Left lung (tissue), 10 donors: ENCODE results near the gene MIS18BP1. TPM values are rescaled to one million over a fixed set of nuclear protein-coding genes. Genes with fewer than 3 reads are reported as not detected.
A peak's percentile ranks its signal among the peaks of the same experiment; 100 is the strongest.

ENCODE experiments used
- ATAC-seq: fragments of 200-7000 bp; cut with Tn5 transposase; one replicate; pipeline ENCODE4 v1.9.1; 2020; ENCODE audit warnings: moderate library complexity
- DNase-seq, 4 donors: peaks; one replicate each; pipeline ENCODE4 v3.0.0-alpha.2; 2013 to 2020
- H3K27ac ChIP-seq, 2 donors: fragments of 200-600 bp; sonication (generic) in 1 of 2; one replicate each; pipeline versions ENCODE4 v1.5.0 to v1.8.0; 2020 to 2021
- H3K27me3 ChIP-seq, 2 donors: fragments of 200-600 bp; sonication (generic) in 1 of 2; one replicate each; pipeline versions ENCODE4 v1.5.0 to v1.8.0; 2020 to 2021
- H3K36me3 ChIP-seq, 2 donors: fragments of 200-600 bp; sonication (generic) in 1 of 2; one replicate each; pipeline versions ENCODE4 v1.5.0 to v1.8.0; 2020 to 2021
- H3K4me1 ChIP-seq, 2 donors: fragments of 200-600 bp; one replicate each; pipeline ENCODE4 v1.8.0; 2021
- H3K4me3 ChIP-seq, 2 donors: fragments of 200-600 bp; sonication (generic) in 1 of 2; one replicate each; pipeline versions ENCODE4 v1.5.0 to v1.8.0; 2020 to 2021; ENCODE audit warnings: mild to moderate bottlenecking in 1 of 2
- H3K9me3 ChIP-seq, 2 donors: fragments of 200-600 bp; sonication (generic) in 1 of 2; one replicate each; pipeline versions ENCODE4 v1.5.0 to v1.8.0; 2020 to 2021
- intact Hi-C, 2 donors: fragments of 100-400 bp; cut with DNase I; formaldehyde crosslinking; loops; one replicate each; pipeline versions ENCODE4 v1.11.2 to v1.14.2; 2022
- polyA plus RNA-seq, 6 donors: library from polyadenylated mRNA; unstranded; fragments of 120-200 nt; gene quantifications; one replicate each; pipeline ENCODE4 v1.2.1, GENCODE V29; 2013; ENCODE audit not compliant: insufficient read length in 6 of 6
- total RNA-seq, 2 donors: library from RNA; stranded (reverse); fragmentation: NEBNext Ultra II Directional; extraction: Animal tissue kit (Norgen Biotek cat#: 25700); gene quantifications; one replicate each; pipeline ENCODE4 v1.2.1, GENCODE V29; 2021
- TF ChIP-seq, protein P1 (sequence below), 2 donors: fragments of 200-600 bp; sonication (generic) in 1 of 2; IDR thresholded peaks; one replicate each; pipeline versions ENCODE4 v1.5.0 to v1.8.0; 2021; ENCODE audit warnings: antibody characterized with exemption in 2 of 2
- donor health status: DM: no; HTN: yes; CAD: no.
- donor health status: DM: no; HTN: no; CAD: no.

MIS18BP1 gene
- total and polyA plus RNA-seq, 8 donors, result 22.2 to 74.6 (median 51.5) TPM

DNA sequence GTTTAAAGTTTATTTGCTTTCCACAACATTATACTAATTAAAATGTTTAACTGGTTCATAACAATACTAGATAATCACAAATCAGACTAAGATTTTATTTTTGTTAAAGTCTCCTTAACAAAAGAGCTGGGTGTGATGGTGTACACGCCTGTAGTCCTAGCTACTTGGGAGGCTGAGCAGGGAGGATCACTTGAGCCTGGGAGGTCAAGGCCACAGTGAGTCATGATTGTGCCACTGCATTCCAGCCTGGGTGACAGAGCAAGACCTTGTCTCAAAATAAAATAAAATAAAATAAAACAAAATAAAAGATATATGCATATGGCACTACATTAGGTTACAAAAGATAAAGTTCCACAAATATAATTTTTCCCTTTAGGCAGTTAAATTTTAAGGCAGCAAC lies 5.6 kb downstream of the MIS18BP1 start:
- ATAC-seq (no peak), DNase-seq (no peak)
- Histone ChIP-seq H3K4me1 (peaks cover 5 to 73% of the 10 kb centered on the region in 2 donors), H3K27ac (no peak overlapping the region), H3K9me3 (no peaks in the 10 kb centered on the region), H3K4me3 (no peak overlapping the region), H3K27me3 (no peaks in the 10 kb centered on the region), H3K36me3 (no peaks in the 10 kb centered on the region)
- intact Hi-C loops, result no loop called here
- TF ChIP-seq, protein P1, sequence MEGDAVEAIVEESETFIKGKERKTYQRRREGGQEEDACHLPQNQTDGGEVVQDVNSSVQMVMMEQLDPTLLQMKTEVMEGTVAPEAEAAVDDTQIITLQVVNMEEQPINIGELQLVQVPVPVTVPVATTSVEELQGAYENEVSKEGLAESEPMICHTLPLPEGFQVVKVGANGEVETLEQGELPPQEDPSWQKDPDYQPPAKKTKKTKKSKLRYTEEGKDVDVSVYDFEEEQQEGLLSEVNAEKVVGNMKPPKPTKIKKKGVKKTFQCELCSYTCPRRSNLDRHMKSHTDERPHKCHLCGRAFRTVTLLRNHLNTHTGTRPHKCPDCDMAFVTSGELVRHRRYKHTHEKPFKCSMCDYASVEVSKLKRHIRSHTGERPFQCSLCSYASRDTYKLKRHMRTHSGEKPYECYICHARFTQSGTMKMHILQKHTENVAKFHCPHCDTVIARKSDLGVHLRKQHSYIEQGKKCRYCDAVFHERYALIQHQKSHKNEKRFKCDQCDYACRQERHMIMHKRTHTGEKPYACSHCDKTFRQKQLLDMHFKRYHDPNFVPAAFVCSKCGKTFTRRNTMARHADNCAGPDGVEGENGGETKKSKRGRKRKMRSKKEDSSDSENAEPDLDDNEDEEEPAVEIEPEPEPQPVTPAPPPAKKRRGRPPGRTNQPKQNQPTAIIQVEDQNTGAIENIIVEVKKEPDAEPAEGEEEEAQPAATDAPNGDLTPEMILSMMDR (IDR thresholded peaks at IDR 0.05), result no peak

DNA sequence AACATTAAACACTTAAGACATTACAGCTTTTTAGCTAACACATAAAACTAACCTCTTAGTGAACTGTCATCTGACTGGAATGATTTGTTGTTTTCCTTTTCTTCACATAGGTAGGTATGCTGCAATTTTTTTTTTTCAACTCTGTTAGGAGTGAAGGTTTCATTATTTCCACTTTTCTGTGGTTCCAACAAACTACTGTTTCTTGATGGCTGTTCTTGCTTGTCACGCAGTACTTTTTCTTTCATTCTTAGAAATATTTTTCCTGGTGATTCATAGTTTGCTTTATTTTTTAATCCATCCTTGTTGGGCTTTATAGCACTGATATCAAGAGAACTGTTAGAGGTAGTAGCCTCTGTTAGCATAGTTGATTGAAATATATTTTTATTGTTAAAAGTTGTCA lies 6.3 kb downstream of the MIS18BP1 start:
- H3K4me1 ChIP-seq, result peaks cover 5 to 66% of the 10 kb centered on the region in 2 donors
- DNase-seq (no peak), ATAC-seq (no peak)
- intact Hi-C loops, result no loop called here
- H3K4me3 ChIP-seq, result no peak overlapping the region
- H3K27ac ChIP-seq, result no peak overlapping the region
- H3K36me3 ChIP-seq, result no peaks in the 10 kb centered on the region
- TF ChIP-seq, protein P1 (IDR thresholded peaks at IDR 0.05), result no peak
- no peaks in the 10 kb centered on the region for H3K9me3 ChIP-seq
- H3K27me3 ChIP-seq, result no peaks in the 10 kb centered on the region

DNA sequence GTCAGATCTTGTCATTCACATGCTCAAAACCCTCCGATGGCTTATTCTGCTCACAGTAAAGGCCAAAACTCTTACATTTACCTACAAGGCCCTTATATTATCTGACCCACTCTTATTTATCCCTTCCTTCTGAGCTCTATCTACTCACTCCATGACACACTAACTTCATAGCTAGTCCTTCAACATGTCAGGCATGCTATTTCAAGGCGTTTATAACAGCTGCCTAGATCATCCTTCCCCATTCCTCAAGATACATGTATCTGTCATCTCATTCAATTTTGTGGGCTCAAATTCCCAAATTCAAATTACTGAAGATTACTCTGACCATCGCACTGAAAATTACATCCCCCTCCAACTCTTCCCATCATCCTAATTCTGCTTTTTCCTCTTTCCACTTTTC lies 6.9 kb downstream of the MIS18BP1 start:
- intact Hi-C loops, result no loop called here
- ATAC-seq, result no peak
- H3K27me3 ChIP-seq, result no peaks in the 10 kb centered on the region
- H3K9me3 ChIP-seq, result no peaks in the 10 kb centered on the region
- H3K27ac ChIP-seq, result no peak overlapping the region
- no peaks in the 10 kb centered on the region for H3K36me3 ChIP-seq
- peaks cover 5 to 60% of the 10 kb centered on the region in 2 donors for H3K4me1 ChIP-seq
- no peak for DNase-seq
- TF ChIP-seq, protein P1 (IDR thresholded peaks at IDR 0.05), result no peak
- no peak overlapping the region for H3K4me3 ChIP-seq

DNA sequence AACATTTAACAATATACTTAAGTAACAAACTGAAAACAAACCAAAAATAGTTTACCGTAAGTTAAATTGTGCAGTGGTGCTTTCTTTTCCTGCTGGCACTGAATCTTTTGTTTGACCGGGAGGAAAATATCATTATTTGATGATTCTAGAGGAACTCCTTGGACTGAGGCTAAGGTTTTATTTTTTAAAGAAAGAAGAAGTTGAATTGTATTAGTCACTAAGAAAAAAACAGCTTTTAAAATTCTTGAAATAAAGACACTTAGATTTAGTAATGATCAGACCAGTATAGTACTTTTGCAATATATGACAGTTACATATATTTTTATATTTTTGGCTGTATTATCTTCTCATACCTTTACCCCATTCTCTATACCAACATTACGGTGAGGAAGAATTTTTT lies 10.3 kb downstream of the MIS18BP1 start:
- H3K4me1 ChIP-seq, result peaks cover 0 to 27% of the 10 kb centered on the region in 2 donors
- intact Hi-C loops, result no loop called here
- H3K4me3 ChIP-seq, result no peak overlapping the region
- H3K27ac ChIP-seq, result peak overlapping the region; percentile 43 to 53
- H3K9me3 ChIP-seq, result no peaks in the 10 kb centered on the region
- TF ChIP-seq, protein P1 (IDR thresholded peaks at IDR 0.05), result no peak
- DNase-seq, result no peak
- no peak for ATAC-seq
- H3K27me3 ChIP-seq, result no peaks in the 10 kb centered on the region
- peaks cover 0 to 7% of the 10 kb centered on the region in 2 donors for H3K36me3 ChIP-seq

DNA sequence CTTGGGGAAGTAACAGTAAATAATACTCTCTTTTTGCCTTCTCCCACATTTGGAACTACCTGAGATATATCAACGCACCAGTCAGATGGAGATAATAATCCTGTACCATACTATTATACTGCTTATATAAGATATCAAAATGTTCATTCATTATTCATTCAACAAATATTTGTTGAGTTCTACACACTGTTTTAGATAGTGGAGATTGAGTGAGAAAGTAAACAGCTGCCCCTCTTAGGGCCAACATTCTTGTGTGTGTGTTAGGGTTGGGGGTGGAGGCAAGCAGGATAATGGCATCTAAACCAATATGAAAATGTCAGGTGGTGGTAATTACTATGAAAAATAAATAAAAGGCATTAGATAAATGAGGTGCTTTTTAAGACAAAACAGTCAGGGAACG lies 14.0 kb downstream of the MIS18BP1 start:
- Histone ChIP-seq H3K27me3 (no peaks in the 10 kb centered on the region), H3K9me3 (no peaks in the 10 kb centered on the region), H3K4me1 (peaks cover 0 to 4% of the 10 kb centered on the region in 2 donors), H3K36me3 (peaks cover 0 to 27% of the 10 kb centered on the region in 2 donors), H3K4me3 (no peak overlapping the region), H3K27ac (no peak overlapping the region)
- intact Hi-C loops, result no loop called here
- DNase-seq, result no peak
- ATAC-seq, result no peak
- TF ChIP-seq, protein P1 (IDR thresholded peaks at IDR 0.05), result no peak
